Inflammatory macrophage treated with lipopolysaccharide for 1 hour (primary cell): ENCODE data around the gene CDX2.

Experiments
- DNase-seq, 2 donors: peaks; one replicate each; pipeline ENCODE4 v3.0.0-alpha.2; 2020 to 2022

CDX2 gene

DNA sequence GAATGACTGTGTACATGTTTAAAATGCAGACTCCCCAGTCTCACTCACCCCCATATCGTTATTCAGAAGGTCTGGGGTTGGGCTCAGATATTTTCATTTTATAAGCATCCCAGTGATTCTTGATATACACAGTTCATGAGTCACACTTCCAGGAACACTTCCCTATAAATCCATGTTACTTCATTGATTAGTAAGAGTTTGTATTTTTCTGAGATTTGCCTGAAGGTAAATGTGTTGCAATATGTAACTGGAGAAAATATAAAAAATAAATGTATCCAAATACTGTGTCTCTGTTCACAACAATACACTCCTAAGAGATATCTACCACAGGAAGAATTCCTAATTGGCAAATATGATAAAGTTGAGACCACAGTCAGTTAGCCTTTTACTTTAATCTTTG is 56.0 kb downstream of the CDX2 start:
- no peak for DNase-seq

DNA sequence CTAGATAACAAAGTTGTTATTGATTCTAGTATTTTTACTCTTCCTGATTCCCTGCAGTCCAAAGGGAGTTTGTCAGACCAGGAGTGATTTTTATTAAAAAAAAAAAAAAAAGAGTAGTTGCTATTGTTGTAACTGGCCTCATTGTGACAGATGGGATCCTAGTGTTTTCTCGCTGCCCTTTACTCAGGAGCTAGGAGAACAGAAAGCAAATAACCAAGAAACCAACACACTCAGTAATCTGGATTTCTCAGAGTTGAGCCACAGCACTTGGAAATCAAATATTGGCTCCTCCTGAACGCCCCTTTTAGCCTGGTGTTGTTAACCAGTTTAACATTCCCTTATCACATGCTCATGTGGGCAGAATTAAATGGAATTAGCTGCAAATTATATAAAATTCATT is 57.6 kb downstream of the CDX2 start:
- DNase-seq: no peak
